ENCODE measurements around the gene CAVIN2. TPM values are rescaled to one million over a fixed set of nuclear protein-coding genes. Genes with fewer than 3 reads are reported as not detected.

CAVIN2 gene
- total RNA-seq, 1 donor from 2014 or later = not detected

GRCh38 chr2:191847764-191848163 lies 876 bp upstream of the CAVIN2 start:
- no peak for DNase-seq
- H3K9me3 Mint-ChIP-seq (ENCODE audit: unreplicated experiment) = no peaks in the 10 kb centered on the region
- peaks cover 13% of the 10 kb centered on the region for H3K4me1 Mint-ChIP-seq (ENCODE audit: low read depth, unreplicated experiment)
- no peaks in the 10 kb centered on the region for H3K27me3 Mint-ChIP-seq (ENCODE audit: unreplicated experiment)
- H3K4me3 Mint-ChIP-seq (ENCODE audit: unreplicated experiment) = no peak overlapping the region
- no peaks in the 10 kb centered on the region for H3K36me3 Mint-ChIP-seq (ENCODE audit: unreplicated experiment)
- no peak for TF ChIP-seq CTCF (IDR thresholded peaks at IDR 0.05; ENCODE audit: partially characterized antibody, unreplicated experiment)
- H3K27ac Mint-ChIP-seq (ENCODE audit: unreplicated experiment) = no peak overlapping the region

DNA sequence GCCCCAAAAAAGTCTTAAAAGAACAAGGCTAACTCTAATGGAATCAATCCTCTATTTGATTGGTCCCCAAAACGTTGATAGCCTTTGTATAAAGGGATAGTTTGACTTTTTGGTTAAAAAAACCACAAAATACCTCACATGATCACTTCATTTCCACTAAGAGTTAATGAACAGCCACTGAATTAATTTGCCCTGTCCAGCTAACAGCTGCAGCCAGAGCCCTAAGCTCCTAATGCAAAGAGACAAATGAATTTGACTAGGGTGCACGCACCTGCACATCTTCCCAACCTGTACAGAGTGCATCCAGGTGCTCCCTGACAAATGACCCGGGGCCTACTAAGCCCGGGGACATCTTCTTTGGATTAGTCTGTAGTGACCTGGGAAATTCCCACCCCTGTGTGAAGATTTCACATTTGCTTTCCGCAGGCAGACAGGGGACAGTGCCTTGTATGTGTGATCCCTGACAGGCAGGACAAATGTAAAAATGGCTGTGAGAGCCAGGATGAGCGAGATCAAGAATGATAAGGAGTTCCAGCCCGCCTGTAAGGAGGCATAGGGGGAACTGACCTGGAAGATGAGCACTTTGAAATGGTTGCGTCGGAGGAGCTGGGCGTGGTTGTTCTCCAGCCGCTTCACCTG lies 893 bp downstream of the CAVIN2 start:
- no peaks in the 10 kb centered on the region for H3K9me3 Mint-ChIP-seq (ENCODE audit: unreplicated experiment)
- no peak for TF ChIP-seq CTCF (IDR thresholded peaks at IDR 0.05; ENCODE audit: partially characterized antibody, unreplicated experiment)
- DNase-seq = no peak
- H3K27me3 Mint-ChIP-seq (ENCODE audit: unreplicated experiment) = no peaks in the 10 kb centered on the region
- peaks cover 13% of the 10 kb centered on the region for H3K4me1 Mint-ChIP-seq (ENCODE audit: low read depth, unreplicated experiment)
- no peak overlapping the region for H3K4me3 Mint-ChIP-seq (ENCODE audit: unreplicated experiment)
- no peak overlapping the region for H3K27ac Mint-ChIP-seq (ENCODE audit: unreplicated experiment)
- no peaks in the 10 kb centered on the region for H3K36me3 Mint-ChIP-seq (ENCODE audit: unreplicated experiment)

DNA sequence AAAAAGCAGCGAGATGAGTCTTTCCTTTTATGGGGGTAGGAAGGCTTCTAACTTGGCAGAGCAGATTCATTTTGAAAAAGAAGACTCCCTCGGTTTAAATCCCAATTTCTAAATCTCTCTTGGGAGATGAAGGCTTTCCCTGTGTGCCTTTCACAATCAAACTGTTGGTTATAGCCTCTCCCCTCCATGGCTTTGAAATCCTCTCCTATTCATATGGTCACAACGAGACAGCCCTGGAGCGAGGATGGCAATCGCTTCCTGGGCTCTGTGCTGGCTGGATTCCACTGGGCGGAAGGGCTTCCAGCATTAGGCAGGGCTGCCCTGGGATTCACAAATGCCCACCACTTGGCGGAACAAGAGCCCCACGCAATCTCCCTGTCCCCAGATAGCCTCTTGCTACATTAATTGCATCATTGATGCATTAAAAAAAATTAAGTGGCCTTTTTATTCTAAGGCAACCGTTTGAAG lies 1.6 kb downstream of the CAVIN2 start:
- no peaks in the 10 kb centered on the region for H3K27me3 Mint-ChIP-seq (ENCODE audit: unreplicated experiment)
- no peak overlapping the region for H3K4me3 Mint-ChIP-seq (ENCODE audit: unreplicated experiment)
- no peaks in the 10 kb centered on the region for H3K9me3 Mint-ChIP-seq (ENCODE audit: unreplicated experiment)
- peaks cover 17% of the 10 kb centered on the region for H3K4me1 Mint-ChIP-seq (ENCODE audit: low read depth, unreplicated experiment)
- H3K27ac Mint-ChIP-seq (ENCODE audit: unreplicated experiment) = no peak overlapping the region
- no peaks in the 10 kb centered on the region for H3K36me3 Mint-ChIP-seq (ENCODE audit: unreplicated experiment)
- no peak for TF ChIP-seq CTCF (IDR thresholded peaks at IDR 0.05; ENCODE audit: partially characterized antibody, unreplicated experiment)
- DNase-seq = peak; percentile 20

DNA sequence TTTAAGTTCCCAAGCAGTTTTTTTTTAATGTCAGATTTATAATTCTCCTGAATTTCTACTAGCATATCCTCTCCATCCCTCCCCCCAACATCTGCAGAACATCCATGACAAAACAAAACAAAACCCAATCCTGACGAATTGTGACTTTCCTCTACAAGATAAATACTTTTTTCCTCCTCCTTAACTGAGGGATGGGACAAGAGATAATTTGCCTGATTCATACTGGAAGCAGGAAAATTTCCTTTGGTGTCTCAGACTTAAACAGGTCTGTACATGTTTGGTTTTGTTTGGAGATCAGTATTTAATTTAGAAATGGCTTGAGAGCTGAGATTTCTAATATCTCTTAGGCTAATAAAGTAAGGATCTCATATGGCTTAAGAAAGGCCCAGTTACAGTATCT lies 2.2 kb downstream of the CAVIN2 start:
- H3K27ac Mint-ChIP-seq (ENCODE audit: unreplicated experiment) = no peak overlapping the region
- DNase-seq = no peak
- no peaks in the 10 kb centered on the region for H3K36me3 Mint-ChIP-seq (ENCODE audit: unreplicated experiment)
- no peaks in the 10 kb centered on the region for H3K9me3 Mint-ChIP-seq (ENCODE audit: unreplicated experiment)
- no peak for TF ChIP-seq CTCF (IDR thresholded peaks at IDR 0.05; ENCODE audit: partially characterized antibody, unreplicated experiment)
- H3K4me3 Mint-ChIP-seq (ENCODE audit: unreplicated experiment) = no peak overlapping the region
- H3K4me1 Mint-ChIP-seq (ENCODE audit: low read depth, unreplicated experiment) = peaks cover 17% of the 10 kb centered on the region
- no peaks in the 10 kb centered on the region for H3K27me3 Mint-ChIP-seq (ENCODE audit: unreplicated experiment)

DNA sequence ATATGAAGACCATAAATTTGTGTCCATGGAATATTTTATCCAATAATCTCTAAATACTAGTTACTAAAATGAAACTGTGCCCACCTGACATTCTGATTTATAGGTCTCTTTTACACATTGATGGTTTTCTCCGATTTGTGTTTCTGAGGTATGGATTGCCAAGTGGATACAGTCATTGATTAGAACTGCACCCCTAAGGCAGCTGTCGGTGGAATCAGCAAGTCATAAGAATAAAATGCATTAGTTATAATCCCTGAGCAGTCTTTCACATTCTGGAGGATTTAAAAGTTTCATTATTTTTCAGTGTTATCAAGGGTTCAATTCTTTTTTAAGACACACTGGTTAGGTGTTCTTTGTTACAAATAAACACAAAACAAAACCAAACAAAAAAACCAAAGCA lies 6.0 kb downstream of the CAVIN2 start:
- H3K4me3 Mint-ChIP-seq (ENCODE audit: unreplicated experiment) = no peak overlapping the region
- no peaks in the 10 kb centered on the region for H3K9me3 Mint-ChIP-seq (ENCODE audit: unreplicated experiment)
- H3K27me3 Mint-ChIP-seq (ENCODE audit: unreplicated experiment) = no peaks in the 10 kb centered on the region
- no peak overlapping the region for H3K27ac Mint-ChIP-seq (ENCODE audit: unreplicated experiment)
- no peaks in the 10 kb centered on the region for H3K36me3 Mint-ChIP-seq (ENCODE audit: unreplicated experiment)
- DNase-seq = no peak
- no peak for TF ChIP-seq CTCF (IDR thresholded peaks at IDR 0.05; ENCODE audit: partially characterized antibody, unreplicated experiment)
- peaks cover 14% of the 10 kb centered on the region for H3K4me1 Mint-ChIP-seq (ENCODE audit: low read depth, unreplicated experiment)

Data from glutamatergic neuron (in vitro differentiated cells).